GM12874 (cell line): ENCODE data around the gene PRDM1.

Source experiments
- TF ChIP-seq, protein P1 (sequence below): IDR thresholded peaks from 2 replicates; pipeline ENCODE4 v1.5.1; 2011; ENCODE audit warnings: low read depth, mild to moderate bottlenecking, control low read depth, low read length, moderate library complexity; ENCODE audit not compliant: insufficient read depth

PRDM1 gene

GRCh38 chr6:106145741-106146227 is 59.6 kb downstream of the PRDM1 start:
- TF ChIP-seq, protein P1, sequence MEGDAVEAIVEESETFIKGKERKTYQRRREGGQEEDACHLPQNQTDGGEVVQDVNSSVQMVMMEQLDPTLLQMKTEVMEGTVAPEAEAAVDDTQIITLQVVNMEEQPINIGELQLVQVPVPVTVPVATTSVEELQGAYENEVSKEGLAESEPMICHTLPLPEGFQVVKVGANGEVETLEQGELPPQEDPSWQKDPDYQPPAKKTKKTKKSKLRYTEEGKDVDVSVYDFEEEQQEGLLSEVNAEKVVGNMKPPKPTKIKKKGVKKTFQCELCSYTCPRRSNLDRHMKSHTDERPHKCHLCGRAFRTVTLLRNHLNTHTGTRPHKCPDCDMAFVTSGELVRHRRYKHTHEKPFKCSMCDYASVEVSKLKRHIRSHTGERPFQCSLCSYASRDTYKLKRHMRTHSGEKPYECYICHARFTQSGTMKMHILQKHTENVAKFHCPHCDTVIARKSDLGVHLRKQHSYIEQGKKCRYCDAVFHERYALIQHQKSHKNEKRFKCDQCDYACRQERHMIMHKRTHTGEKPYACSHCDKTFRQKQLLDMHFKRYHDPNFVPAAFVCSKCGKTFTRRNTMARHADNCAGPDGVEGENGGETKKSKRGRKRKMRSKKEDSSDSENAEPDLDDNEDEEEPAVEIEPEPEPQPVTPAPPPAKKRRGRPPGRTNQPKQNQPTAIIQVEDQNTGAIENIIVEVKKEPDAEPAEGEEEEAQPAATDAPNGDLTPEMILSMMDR: no peak

DNA sequence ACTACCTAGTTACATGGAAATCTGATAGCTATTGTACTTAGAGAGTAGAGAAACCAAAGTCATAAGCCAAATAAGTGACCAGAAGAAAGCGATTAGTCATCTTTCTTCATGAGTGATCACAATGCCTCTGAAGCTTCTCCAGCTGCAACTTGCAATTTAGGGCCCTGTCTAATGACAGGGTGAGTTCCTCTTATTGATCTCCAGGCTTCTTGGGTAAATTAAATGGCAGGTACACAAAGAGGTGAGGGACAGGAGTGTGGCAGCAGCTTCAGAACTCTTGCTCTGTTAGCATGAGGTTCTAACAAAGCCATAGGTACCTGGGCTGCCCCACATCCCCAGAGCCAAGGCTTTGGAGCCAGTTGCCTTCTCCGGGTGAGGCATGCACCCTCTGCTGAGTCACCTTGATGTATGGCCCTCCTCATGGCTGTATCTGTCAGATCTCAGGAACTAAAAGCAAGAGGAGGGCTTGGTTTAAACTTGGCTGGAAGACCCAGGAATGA is 60.8 kb downstream of the PRDM1 start:
- TF ChIP-seq, protein P1: no peak

GRCh38 chr6:106147476-106147875 is 61.3 kb downstream of the PRDM1 start:
- TF ChIP-seq, protein P1: no peak

DNA sequence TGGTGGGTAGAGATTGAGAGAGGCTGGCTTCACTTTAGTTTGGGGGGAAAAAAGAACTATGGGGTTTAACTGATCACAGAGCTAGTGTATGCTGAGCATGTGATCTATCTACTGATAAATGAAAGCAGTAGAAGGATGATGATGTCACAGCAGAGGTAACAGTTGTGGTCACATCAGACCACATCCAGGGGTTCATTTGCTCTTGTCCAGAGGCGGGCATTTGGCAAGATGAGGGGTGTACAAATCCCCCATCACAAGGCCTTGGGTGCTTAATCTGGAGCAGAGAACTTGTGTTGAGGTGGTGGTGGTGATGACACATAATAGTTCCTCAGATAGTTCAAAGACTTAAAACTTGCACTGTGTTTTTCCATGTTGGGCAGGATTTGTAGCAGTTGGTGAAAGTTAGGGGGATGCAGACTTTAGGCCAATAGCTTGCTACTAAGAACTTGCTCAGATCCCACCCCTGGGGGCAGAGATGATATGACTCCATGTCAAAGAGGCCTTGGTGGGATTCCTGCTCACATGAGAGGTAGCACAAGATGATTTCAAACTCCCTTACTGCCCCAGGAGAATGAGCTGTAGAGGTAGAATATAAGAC is 63.4 kb downstream of the PRDM1 start:
- TF ChIP-seq, protein P1: no peak

- TF ChIP-seq, protein P1: no peak
Measured at GRCh38 chr6:106152952-106153351, 66.8 kb downstream of the PRDM1 start.

- TF ChIP-seq, protein P1: no peak
Measured at GRCh38 chr6:106154326-106154725, 68.2 kb downstream of the PRDM1 start.

DNA sequence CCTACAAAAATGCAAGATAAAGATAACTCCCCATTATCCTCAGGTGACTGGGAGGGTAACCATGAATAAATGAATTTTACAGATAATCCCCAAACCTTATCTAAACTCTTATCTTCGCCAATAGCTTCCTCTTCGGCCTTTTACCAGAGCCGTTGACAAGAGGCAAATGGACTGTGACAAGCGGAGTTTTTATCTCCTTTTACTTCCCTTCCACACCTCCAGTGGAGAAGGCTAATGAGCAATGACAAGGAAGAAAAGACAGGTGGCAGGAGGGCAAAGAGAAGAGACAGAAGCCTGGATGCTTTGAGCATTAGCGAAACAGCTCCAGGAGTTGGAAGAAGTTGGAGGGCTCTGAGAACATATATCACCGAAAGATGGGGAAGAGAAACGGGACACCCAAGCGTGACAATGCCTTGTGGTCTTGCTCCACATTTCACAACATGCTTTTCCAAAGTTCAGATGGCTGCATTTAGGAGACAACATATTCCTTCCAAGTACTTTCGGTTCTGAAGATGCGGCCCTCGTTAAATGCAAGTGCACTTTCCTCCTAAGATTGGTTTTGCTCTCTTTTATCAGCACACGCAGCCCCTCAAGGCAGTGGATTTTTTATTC is 69.2 kb downstream of the PRDM1 start:
- TF ChIP-seq, protein P1: no peak
